ENCODE results near the gene PTPRD. TPM values are rescaled to one million over a fixed set of nuclear protein-coding genes. Genes with fewer than 3 reads are reported as not detected.
"Not testable (repeated sequence)": the region's sequence is repeated elsewhere in the genome, so short reads cannot be mapped to it uniquely, and the experiment has no call there.

PTPRD gene
- total RNA-seq, 3 donors from 2014 or later = 2.9 to 5.4 (median 3.6) TPM

DNA sequence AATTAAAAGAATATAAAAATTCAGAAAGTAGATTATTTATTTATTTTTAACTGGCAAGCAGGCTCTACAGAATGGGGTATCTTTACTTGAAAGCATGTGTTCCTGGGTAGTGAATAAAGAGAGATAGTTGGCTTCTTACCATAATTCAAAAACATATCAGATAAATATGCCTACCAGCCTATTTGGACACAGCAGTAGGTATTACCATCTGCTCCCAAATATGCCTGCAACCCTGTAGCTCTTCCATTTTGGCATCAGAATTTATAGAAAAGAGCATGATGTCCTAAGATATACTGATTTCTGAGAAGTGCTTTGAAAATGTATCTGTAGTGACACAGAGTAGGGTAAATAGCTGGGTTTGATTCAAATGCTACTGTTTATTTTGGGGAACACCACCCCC is 1512.7 kb downstream of the PTPRD start:
- no peaks in the 10 kb centered on the region for H3K36me3 ChIP-seq
- TF ChIP-seq POLR2AphosphoS5 (IDR thresholded peaks at IDR 0.05) = no peak
- TF ChIP-seq, protein P1, sequence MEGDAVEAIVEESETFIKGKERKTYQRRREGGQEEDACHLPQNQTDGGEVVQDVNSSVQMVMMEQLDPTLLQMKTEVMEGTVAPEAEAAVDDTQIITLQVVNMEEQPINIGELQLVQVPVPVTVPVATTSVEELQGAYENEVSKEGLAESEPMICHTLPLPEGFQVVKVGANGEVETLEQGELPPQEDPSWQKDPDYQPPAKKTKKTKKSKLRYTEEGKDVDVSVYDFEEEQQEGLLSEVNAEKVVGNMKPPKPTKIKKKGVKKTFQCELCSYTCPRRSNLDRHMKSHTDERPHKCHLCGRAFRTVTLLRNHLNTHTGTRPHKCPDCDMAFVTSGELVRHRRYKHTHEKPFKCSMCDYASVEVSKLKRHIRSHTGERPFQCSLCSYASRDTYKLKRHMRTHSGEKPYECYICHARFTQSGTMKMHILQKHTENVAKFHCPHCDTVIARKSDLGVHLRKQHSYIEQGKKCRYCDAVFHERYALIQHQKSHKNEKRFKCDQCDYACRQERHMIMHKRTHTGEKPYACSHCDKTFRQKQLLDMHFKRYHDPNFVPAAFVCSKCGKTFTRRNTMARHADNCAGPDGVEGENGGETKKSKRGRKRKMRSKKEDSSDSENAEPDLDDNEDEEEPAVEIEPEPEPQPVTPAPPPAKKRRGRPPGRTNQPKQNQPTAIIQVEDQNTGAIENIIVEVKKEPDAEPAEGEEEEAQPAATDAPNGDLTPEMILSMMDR (IDR thresholded peaks at IDR 0.05) = no peak
- TF ChIP-seq POLR2A (IDR thresholded peaks at IDR 0.05) = no peak
- H3K27me3 ChIP-seq = no peaks in the 10 kb centered on the region
- no peak overlapping the region for H3K4me3 ChIP-seq
- no peaks in the 10 kb centered on the region for H3K4me1 ChIP-seq
- H3K9me3 ChIP-seq = no peaks in the 10 kb centered on the region
- no peak for DNase-seq (ENCODE audit: low spot score in 2 of 2)
- intact Hi-C loops (cut with DNase I; ENCODE audit: low total_unique reads) = no loop called here
- H3K27ac ChIP-seq = no peak overlapping the region

- intact Hi-C loops (cut with DNase I; ENCODE audit: low total_unique reads) = no loop called here
- DNase-seq (ENCODE audit: low spot score in 2 of 2) = no peak
- TF ChIP-seq POLR2A (IDR thresholded peaks at IDR 0.05) = no peak
- TF ChIP-seq POLR2AphosphoS5 (IDR thresholded peaks at IDR 0.05) = no peak
- TF ChIP-seq, protein P1 (IDR thresholded peaks at IDR 0.05) = no peak
- H3K9me3 ChIP-seq = no peaks in the 10 kb centered on the region
- no peaks in the 10 kb centered on the region for H3K4me1 ChIP-seq
- H3K36me3 ChIP-seq = no peaks in the 10 kb centered on the region
- H3K4me3 ChIP-seq = no peak overlapping the region
- H3K27ac ChIP-seq = no peak overlapping the region
- H3K27me3 ChIP-seq = no peaks in the 10 kb centered on the region
Measured at GRCh38 chr9:9099646-9100045, 1513.2 kb downstream of the PTPRD start.

GRCh38 chr9:9097254-9097653 is 1515.5 kb downstream of the PTPRD start:
- DNase-seq (ENCODE audit: low spot score in 2 of 2); H3K4me3 ChIP-seq; H3K4me1 ChIP-seq; H3K36me3 ChIP-seq; H3K27me3 ChIP-seq; H3K9me3 ChIP-seq; intact Hi-C loops (cut with DNase I; ENCODE audit: low total_unique reads); H3K27ac ChIP-seq: not testable (repeated sequence)

- TF ChIP-seq POLR2A (IDR thresholded peaks at IDR 0.05) (no peak), POLR2AphosphoS5 (IDR thresholded peaks at IDR 0.05) (no peak)
- TF ChIP-seq, protein P1 (IDR thresholded peaks at IDR 0.05) = no peak
- DNase-seq (ENCODE audit: low spot score in 2 of 2) = no peak
- no peak overlapping the region for H3K27ac ChIP-seq
- intact Hi-C loops (cut with DNase I; ENCODE audit: low total_unique reads) = no loop called here
- no peaks in the 10 kb centered on the region for H3K27me3 ChIP-seq
- no peaks in the 10 kb centered on the region for H3K4me1 ChIP-seq
- no peak overlapping the region for H3K4me3 ChIP-seq
- H3K9me3 ChIP-seq = no peaks in the 10 kb centered on the region
- no peaks in the 10 kb centered on the region for H3K36me3 ChIP-seq
Measured at GRCh38 chr9:9091387-9091786, 1521.4 kb downstream of the PTPRD start.

GRCh38 chr9:9079473-9079872 is 1533.3 kb downstream of the PTPRD start:
- Histone ChIP-seq H3K4me1 (no peaks in the 10 kb centered on the region), H3K36me3 (no peaks in the 10 kb centered on the region), H3K27me3 (no peaks in the 10 kb centered on the region), H3K27ac (no peak overlapping the region), H3K9me3 (no peaks in the 10 kb centered on the region), H3K4me3 (no peak overlapping the region)
- intact Hi-C loops (cut with DNase I; ENCODE audit: low total_unique reads) = no loop called here
- TF ChIP-seq, protein P1 (IDR thresholded peaks at IDR 0.05) = no peak
- no peak for TF ChIP-seq POLR2AphosphoS5 (IDR thresholded peaks at IDR 0.05)
- DNase-seq (ENCODE audit: low spot score in 2 of 2) = no peak

DNA sequence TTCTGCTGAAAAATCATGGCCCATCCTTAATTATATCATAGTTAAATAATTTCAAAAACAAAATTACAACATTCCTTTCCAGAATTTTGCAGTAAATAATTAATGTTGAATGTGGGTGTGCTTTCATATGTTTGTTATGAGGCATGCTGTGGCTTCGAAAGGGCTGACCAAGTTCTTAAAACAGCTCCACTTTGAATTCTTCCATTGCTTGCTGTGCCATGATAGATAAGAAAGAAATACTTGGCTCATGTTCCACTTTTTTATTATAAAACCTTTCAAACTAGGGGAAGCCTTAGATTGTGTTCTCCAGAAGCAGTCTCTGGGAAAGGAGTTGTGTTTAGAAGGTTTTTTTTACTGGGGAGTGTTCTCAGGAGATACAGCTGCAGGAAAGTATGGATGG is 1534.5 kb downstream of the PTPRD start:
- Histone ChIP-seq H3K36me3 (no peaks in the 10 kb centered on the region), H3K4me1 (no peaks in the 10 kb centered on the region), H3K4me3 (no peak overlapping the region), H3K27ac (no peak overlapping the region), H3K27me3 (no peaks in the 10 kb centered on the region), H3K9me3 (no peaks in the 10 kb centered on the region)
- no peak for DNase-seq (ENCODE audit: low spot score in 2 of 2)
- TF ChIP-seq, protein P1 (IDR thresholded peaks at IDR 0.05) = no peak
- no peak for TF ChIP-seq POLR2AphosphoS5 (IDR thresholded peaks at IDR 0.05)
- no peak for TF ChIP-seq POLR2A (IDR thresholded peaks at IDR 0.05)
- intact Hi-C loops (cut with DNase I; ENCODE audit: low total_unique reads) = no loop called here
